ENCODE results near the gene SLMAP.

Gene SLMAP

GRCh38 chr3:57961828-57962447 lies 205.8 kb downstream of the SLMAP start:
- peak; percentile 37 for DNase-seq (ENCODE audit: low spot score)
- no peak for FAIRE-seq

- DNase-seq (ENCODE audit: low spot score) (no peak), FAIRE-seq (no peak)
These were observed 206.3 kb downstream of the SLMAP start for GRCh38 chr3:57962448-57962834.

GRCh38 chr3:57963811-57964346 lies 207.8 kb downstream of the SLMAP start:
- FAIRE-seq: no peak
- DNase-seq (ENCODE audit: low spot score): no peak

GRCh38 chr3:57966829-57967228 lies 210.7 kb downstream of the SLMAP start:
- FAIRE-seq (no peak), DNase-seq (ENCODE audit: low spot score) (no peak)

- FAIRE-seq: no peak
These were observed 211.5 kb downstream of the SLMAP start for GRCh38 chr3:57967590-57967989.

GRCh38 chr3:57968501-57968900 lies 212.4 kb downstream of the SLMAP start:
- DNase-seq (ENCODE audit: low spot score) (no peak), FAIRE-seq (no peak)

More at GRCh38 chr3:57967590-57967989, 211.5 kb downstream of the SLMAP start:
- DNase-seq (ENCODE audit: low spot score): no peak

- DNase-seq (ENCODE audit: low spot score): no peak
- FAIRE-seq: no peak
These were observed 215.9 kb downstream of the SLMAP start for GRCh38 chr3:57971975-57972374.

- FAIRE-seq (no peak), DNase-seq (ENCODE audit: low spot score) (no peak)
These were observed 216.5 kb downstream of the SLMAP start for GRCh38 chr3:57972531-57973111.

GRCh38 chr3:57973715-57974477 lies 217.8 kb downstream of the SLMAP start:
- DNase-seq (ENCODE audit: low spot score): no peak

GRCh38 chr3:57974796-57975388 lies 218.8 kb downstream of the SLMAP start:
- peak; percentile 98 for DNase-seq (ENCODE audit: low spot score)
- peak; percentile 94 for FAIRE-seq

More at GRCh38 chr3:57973715-57974477, 217.8 kb downstream of the SLMAP start:
- no peak for FAIRE-seq

GRCh38 chr3:57977818-57978235 lies 221.7 kb downstream of the SLMAP start:
- DNase-seq (ENCODE audit: low spot score) (peak; percentile 67), FAIRE-seq (peak; percentile 56)

- DNase-seq (ENCODE audit: low spot score): no peak
- FAIRE-seq: no peak
These were observed 222.2 kb downstream of the SLMAP start for GRCh38 chr3:57978316-57978715.

All from RCC 7860 (cell line).